Loucy (cell line): ENCODE data around the gene PIGW.

Experiments used
- EZH2phosphoT487 ChIP-seq: fragments of 200-600 bp; IDR thresholded peaks from 2 replicates; pipeline ENCODE4 v1.6.1; 2018; ENCODE audit warnings: antibody characterized with exemption, mild to moderate bottlenecking, moderate library complexity, borderline replicate concordance
- TF ChIP-seq, protein P1 (sequence below): fragments of 200-600 bp; sonication (generic); conservative IDR thresholded peaks from 2 replicates; pipeline ENCODE4 v1.5.1; 2014; ENCODE audit warnings: mild to moderate bottlenecking, antibody characterized with exemption, low read length

GRCh38 chr17:36493956-36494355 lies 40.8 kb upstream of the PIGW start:
- TF ChIP-seq, protein P1, sequence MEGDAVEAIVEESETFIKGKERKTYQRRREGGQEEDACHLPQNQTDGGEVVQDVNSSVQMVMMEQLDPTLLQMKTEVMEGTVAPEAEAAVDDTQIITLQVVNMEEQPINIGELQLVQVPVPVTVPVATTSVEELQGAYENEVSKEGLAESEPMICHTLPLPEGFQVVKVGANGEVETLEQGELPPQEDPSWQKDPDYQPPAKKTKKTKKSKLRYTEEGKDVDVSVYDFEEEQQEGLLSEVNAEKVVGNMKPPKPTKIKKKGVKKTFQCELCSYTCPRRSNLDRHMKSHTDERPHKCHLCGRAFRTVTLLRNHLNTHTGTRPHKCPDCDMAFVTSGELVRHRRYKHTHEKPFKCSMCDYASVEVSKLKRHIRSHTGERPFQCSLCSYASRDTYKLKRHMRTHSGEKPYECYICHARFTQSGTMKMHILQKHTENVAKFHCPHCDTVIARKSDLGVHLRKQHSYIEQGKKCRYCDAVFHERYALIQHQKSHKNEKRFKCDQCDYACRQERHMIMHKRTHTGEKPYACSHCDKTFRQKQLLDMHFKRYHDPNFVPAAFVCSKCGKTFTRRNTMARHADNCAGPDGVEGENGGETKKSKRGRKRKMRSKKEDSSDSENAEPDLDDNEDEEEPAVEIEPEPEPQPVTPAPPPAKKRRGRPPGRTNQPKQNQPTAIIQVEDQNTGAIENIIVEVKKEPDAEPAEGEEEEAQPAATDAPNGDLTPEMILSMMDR, result no peak
- TF ChIP-seq EZH2phosphoT487, result no peak
